Testis (tissue), 2 donors: ENCODE data around the gene RNF113B.

Experiments used
- CTCF ChIP-seq, 3 experiments: fragments of 450-650 bp in 2 of 3; fragments of 200-600 bp in 1 of 3; sonication (generic) in 1 of 3; IDR thresholded peaks; one replicate each; pipeline ENCODE4 v1.5.1; 2016 to 2019; ENCODE audit warnings: antibody characterized with exemption in 3 of 3, mild to moderate bottlenecking in 2 of 3, moderate library complexity in 1 of 3
- POLR2A ChIP-seq: fragments of 450-650 bp; IDR thresholded peaks from one replicate; pipeline ENCODE4 v1.6.1; 2017; ENCODE audit warnings: antibody characterized with exemption, mild to moderate bottlenecking, moderate library complexity

- TF ChIP-seq CTCF (IDR thresholded peaks at IDR 0.05): no peak
- no peak for TF ChIP-seq POLR2A
These were observed 7.7 kb upstream of the RNF113B start for GRCh38 chr13:98184792-98185191.
